NCI-H1092 (cell line): ENCODE results near the gene LPA.
"Not testable (repeated sequence)": the region's sequence is repeated elsewhere in the genome, so short reads cannot be mapped to it uniquely, and the experiment has no call there.

Experiments
- DNase-seq: peaks from one replicate; lab custom pipeline; 2025; lab: John Stamatoyannopoulos, UW

The LPA gene

DNA sequence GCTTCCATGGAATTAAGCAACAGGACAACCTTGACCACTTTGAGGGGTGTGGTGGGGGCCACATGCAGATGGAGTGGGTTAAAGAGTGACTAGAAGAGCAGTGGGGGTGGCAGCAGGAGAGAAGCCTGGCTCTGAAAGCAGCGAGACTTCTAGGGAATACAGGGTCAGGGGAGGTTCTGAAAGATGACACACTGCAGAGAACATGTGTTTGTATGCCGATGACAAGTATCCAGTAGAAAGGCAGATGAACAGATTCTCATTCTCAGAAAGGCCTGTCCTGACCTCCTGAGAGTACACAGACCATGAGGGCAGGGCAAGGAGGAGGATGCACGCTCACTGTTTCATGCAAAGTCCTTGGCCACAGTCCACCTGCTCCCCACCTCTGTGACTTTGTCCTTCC, 2.9 kb downstream of the LPA start:
- no peak for DNase-seq

DNA sequence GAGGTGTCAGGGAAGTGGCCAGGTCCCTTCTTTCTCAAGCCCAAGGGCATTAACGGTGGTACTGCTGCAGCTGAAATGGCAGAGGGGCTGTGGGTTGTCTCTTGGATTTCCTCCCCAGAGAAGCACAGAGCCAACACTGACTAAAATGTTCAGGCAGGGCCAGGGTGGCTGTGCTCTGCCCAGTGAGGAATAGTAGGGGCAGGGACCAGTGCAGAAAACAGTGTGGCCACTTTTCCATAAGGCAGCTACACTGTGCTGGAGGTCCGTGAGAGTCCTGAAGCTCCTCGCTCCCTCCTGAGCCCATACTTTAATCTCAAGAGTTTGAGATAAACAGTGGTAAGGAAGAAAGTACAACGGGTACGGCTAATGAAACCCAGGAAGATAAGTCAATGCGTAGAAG, 4.5 kb downstream of the LPA start:
- DNase-seq, result no peak

DNA sequence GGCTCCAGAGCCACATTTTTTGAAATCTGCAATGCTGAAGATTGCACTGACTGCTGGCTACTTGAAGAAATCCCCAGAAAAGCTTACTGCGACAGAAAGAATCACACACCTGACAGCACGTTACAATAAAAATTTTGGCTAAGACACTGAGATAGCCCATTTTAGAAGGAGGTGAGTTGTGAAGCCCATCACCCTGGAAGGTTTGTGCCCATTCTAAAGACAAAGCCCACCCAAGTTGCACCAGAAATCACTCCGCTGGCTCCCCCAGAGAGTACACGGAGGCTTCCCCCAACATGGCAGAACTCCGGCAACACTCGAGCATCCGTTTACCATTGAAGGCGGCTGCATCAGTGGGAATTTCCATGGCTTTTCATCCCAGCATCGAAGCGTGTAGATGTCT, 29.4 kb downstream of the LPA start:
- DNase-seq, result no peak

DNA sequence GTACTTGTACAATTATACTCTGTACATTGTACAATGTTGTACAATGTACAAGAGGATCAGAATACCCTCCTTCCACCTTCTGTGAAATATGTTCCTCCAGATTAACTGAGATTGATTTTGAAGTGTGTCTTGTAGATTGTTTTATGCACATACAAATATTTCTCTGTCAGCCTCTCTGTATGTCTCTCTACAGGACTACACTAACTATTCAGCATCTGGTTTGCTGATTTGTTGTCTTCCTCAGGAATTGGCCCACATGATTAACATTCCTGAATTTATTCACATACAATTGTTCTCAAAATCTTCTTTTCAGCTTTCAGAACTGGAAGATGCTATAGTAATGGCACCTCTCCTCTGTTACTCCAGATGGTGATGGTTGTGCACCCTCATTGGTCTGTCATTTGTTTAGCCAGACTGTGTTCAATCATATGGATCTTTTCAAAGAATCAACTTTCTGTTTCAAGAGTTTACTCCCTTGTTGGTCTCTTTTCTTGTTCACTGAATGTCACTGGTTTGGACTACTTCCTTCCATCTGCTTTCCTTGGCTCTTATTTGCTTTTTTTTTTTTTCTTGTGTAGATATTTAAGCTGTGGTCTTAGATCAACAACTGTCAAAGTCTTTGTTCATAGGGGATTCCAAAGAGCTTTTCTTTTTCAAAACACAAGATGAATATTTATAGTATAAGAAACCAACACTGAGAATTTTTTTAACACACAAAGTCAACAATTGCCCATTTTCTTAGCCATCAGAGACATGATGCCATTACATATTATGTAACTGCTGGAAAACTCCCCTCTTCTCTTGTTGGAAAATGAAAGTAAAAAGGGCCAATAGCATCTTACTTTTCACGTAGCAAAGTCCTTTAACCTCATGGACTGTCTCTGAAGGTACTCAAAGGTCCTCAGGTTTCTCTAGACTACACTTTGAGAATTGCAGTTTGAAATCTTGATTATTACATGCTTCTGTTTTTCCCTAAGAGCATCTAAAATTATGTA, 67.9 kb downstream of the LPA start:
- no peak for DNase-seq

DNA sequence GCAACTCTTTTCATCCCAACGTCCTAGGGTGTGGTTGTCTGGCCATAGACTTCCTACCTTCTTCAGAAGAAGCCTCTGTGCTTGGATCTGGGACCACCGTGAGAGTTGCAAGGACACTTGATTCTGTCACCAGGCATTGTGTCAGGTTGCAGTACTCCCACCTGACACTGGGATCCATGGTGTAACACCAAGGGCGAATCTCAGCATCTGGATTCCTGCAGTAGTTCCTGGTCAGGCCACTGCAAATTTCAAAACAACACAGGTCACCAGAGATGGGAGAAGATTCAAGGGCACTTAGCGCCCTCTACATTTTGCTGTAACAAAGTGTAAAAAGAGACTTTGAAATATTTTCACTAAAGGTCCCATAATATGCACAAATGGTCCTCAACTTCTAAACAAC, 68.8 kb downstream of the LPA start:
- not testable (repeated sequence) for DNase-seq

DNA sequence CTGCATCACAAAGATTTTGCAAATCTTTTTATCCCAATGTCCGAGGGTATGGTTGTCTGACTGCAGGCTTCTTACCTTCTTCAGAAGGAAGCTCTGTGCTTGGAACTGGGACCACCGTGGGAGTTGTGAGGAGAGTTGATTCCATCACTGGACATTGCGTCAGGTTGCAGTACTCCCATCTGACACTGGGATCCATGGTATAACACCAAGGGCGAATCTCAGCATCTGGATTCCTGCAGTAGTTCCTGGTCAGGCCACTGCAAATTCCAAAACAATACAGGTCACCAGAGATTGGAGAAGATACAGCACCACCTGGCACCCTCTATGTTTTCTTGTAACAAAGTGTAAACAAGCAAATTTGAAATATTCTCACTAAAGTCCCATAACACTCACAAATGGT, 77.7 kb downstream of the LPA start:
- DNase-seq, result no peak

DNA sequence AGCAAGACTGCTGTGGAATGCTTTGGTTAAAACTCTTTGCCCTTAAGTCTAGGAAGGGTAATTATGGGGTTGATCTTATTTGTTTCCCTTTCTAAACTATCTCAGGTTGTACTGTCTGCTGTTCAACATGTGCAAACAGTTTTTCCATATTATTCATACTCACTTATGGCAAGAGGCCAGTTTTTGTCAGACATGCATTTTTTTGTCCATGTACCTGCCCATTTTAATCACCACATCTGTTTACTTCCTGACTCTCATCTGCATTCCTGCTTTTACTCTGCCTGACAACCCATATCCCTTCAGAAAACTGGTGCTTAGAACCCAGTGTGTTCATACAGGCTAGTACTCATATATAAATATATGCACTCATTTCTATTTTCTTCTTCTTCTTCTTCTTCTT, 80.3 kb downstream of the LPA start:
- DNase-seq, result no peak

DNA sequence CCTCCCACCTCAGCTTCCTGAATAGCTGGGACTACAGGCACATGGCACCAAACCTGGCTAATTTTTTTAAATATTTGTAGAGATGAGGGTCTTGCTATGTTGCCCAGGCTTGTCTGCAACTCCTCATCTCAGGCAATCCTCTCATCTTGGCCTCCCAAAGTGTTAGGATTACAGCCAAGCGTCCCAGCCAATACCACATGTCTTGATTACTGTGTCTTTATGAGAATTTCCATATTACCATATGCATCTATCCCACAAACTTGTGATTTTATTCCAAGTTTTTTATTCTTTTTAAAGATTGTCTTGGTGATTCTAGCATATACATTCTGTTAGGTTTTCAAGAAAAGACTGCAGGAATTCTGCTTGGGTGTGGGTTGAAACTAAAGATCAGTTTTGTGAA, 82.7 kb downstream of the LPA start:
- no peak for DNase-seq

DNA sequence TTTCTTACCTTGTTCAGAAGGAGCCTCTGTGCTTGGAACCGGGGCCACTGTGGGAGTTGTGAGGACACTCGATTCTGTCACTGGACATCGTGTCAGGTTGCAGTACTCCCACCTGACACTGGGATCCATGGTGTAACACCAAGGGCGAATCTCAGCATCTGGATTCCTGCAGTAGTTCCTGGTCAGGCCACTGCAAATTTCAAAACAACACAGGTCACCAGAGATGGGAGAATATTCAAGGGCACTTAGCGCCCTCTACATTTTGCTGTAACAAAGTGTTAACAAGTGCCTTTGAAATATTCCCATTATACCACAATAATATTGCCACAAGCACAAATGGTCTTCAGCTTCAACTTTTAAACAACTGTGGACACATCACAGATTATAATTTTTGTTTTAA, 85.6 kb downstream of the LPA start:
- not testable (repeated sequence) for DNase-seq

DNA sequence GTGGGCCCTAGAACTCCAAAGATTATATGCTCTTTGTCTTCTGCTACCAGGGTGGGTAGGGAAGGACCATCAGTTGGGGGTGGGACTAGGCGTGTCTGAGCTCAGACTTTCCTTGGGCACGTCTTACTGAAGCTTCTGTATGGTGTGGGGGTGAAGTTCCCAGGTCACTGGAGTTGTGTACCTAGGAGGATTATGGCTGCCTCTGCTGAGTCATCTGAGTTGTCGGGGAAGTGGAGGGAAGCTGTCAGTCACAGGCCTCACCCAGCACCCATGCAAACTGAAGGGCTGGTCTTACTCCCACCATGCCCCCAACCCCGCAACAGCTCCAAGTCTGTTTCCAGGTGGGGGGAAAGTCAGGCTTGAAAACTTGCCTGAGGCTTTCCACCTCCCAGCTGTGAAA, 90.1 kb downstream of the LPA start:
- no peak for DNase-seq

DNA sequence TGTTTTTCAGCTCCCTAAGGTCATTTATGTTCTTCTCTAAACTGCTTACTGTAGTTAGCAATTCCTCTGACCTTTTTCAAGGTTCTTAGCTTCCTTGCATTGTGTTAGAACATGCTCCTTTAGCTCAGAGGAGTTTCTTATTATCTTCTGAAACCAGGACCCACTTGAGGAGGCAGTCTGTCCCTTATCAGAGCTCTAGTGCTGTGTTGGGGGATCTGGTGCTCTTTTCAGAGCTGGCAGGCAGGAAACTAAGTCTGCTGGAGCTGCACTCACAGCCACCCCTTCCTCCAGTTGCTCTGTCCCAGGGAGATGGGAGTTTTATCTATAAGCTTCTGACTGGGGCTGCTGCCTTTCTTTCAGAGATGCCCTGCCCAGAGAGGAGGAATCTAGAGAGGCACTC, 92.9 kb downstream of the LPA start:
- DNase-seq, result not testable (repeated sequence)

DNA sequence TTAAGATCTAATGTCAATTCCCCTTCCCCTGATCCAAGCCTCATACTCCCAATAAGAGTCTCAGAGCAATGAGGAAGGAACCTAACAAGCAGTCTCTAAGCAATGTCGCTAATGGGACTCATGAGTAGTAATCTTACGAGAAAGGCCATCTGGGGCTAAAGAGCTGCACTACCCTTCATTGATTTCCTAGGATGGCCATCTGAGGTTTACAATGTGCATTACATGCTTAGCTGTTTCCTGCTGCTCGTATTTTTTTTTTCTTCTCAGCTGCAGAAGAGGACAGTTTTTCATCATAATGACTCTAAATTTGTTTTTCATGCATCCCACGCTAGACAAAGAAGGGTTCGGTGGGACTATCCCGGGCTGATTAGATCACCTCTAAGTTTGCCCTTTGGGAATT, 119.3 kb downstream of the LPA start:
- no peak for DNase-seq

DNA sequence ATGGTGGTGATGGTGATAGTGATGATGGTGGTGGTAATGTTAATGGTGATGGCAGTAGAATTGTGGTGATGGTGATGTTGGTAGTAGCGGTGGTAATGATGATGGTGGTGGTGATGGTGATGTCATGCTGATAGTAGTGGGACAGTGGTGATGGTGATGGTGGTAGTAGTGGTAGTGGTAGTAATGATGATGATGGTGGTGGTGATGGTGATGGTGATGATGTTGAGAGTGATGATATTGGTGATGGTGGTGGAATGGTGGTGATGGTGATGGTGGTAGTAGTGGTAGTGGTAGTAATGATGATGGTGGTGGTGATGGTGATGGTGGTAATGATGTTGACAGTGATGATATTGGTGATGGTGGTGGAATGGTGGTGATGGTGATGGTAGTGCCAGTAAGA, 128.8 kb downstream of the LPA start:
- DNase-seq, result no peak

DNA sequence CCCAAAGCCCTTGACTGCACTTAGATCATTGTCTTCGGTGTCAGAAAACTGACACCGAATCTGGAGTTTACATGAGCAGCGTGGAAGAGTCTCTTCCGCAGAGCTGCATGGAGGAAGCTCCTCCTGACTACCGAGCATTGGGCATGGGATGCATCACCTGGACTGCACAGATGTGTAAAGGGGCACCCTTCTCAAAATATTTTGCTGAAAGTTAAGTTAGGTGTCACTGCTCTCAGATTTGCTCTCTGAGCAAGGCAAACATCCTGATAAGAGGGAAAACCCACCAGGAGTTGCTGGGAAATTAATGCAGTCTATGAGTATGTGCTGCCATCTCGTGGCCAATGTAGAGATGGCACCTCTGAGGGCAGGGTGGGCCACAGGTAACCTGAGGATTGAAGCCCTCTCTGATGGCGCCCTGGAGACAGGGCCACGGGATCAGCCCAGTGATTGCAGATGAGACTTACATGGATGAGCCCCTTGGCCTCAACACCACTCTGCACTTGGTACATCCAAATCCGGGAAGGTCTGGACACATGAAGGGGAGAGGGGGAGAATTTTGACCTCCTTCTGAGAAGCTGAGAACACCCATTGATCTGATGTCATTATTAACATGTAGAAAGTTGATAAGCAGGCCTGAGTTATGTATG, 129.9 kb downstream of the LPA start:
- peak; percentile 47 for DNase-seq

DNA sequence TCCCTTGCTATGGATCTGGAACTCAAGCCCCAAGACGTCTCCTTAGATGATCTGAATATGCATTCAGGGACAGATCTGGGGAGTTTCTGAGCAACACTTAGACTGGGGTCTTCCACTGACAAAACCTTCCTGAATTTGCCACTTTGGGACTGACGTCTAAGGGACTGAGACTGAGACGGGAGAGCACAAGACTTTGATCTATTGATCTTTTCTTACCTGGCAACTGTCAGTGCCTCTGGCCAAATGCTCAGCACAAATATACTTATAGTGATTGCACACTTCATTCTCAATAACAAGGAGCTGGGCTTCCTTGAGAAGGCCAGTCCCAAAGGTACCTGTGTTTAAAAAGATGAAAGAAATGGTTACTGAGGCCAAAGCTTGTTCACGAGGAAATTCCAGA, 131.8 kb downstream of the LPA start:
- no peak for DNase-seq

DNA sequence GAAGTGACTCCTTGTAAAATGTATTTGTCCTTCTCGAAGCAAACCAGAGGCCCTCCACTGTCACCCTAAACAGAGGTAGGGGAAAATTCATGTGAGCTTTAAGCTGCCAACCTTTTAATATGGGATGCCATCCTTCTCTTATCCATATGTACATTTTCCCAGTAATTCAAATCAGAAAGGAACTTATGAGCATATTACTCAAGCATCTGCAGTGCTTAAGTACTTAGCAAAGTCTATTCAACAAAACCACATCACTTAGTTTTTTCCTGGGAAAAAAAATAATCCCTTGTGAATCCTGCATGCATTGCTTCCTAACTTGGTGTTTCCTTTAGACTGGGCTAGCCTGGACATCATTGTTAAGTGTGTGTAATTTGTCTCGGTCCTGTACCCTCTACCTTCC, 132.2 kb downstream of the LPA start:
- DNase-seq, result no peak

DNA sequence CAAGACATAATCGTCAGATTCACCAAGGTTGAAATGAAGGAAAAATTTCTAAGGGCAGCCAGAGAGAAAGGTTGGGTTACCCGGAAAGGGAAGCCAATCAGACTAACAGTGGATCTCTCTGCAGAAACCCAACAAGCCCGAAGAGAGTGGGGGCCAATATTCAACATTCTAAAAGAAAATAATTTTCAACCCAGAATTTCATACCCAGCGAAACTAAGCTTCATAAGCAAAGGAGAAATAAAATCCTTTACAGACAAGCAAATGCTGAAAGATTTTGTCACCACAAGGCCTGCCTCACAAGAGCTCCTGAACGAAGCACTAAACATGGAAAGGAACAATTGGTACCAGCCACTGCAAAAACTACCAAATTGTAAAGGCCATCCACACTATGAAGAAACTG, 134.6 kb downstream of the LPA start:
- not testable (repeated sequence) for DNase-seq

DNA sequence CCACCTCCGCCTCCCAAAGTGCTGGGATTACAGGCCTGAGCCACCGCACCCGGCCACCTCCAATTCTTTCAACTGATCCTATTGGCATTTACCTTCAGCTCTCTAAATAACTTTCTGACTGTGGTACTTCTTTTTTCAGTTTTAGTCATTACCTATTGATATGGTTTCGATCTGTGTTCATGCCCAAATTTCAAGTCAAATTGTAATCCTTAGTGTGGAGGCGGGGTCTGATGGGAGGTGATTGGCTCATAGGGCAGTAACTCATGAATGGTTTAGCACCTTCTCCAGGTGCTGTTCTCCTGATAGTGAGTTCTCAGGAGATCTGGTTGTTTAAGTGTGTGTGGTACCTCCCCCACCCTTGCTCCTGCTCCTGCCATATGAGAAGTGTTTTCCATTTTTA, 140.9 kb downstream of the LPA start:
- no peak for DNase-seq

DNA sequence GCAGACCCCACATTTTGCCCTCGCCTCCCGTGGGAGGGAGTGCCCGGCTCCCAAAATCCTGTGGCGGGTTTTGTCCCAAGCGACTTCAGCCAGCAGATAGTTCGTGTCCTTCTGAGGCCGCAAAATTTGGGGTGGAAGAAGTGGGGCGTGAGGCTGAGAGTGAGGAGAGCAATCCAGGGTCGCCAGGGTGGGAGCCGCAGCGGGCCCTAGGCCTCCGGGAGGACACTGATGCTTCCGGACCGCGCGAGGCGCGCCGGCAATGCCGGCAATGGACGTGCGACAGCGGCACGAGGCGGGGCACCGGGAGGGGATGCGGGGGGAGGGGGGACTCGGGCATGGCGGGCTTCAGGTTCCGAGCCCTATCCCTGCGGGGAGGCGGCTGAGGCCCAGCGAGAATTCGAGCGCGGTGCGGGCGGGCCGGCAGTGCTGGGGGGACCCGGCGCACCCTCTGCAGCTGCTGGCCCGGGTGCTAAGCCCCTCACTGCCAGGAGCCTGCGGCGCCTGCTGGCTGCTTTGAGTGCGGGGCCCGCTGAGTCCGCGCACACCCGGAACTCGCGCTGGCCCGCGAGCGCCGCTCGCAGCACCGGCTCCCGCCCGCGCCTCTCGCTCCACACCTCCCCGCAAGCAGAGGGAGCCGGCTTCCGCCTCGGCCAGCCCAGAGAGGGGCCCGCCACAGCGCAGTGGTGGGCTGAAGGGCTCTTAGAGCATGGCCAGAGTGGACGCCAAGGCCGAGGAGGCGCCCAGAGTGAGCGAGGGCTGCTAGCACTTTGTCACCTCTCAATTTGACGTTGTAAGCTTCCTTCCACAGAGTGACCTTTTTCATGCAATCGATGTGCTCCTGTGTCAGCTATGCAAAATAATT, 143.8 kb downstream of the LPA start:
- peak; percentile 75 for DNase-seq

DNA sequence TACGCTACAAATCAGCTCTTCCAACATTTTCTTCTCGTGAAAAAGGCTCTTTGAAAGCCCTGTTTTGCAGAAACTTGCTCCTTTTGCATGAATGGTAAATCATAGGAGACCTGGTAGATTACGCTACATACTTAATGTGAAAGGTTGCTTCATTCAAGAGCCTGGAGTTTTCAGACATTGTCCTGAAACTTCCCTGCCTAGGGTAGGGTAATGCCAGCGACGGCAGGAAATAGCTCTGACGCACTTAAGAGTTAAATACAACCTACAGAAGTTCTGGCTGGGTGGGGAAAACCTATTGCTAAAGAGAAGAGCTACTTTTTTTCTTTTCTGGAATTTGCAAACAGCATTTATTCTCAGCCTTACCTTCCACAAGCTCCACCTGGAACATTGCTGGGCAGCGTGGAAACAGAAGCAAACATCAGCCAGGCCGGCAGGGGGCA, 144.5 kb downstream of the LPA start:
- no peak for DNase-seq

DNA sequence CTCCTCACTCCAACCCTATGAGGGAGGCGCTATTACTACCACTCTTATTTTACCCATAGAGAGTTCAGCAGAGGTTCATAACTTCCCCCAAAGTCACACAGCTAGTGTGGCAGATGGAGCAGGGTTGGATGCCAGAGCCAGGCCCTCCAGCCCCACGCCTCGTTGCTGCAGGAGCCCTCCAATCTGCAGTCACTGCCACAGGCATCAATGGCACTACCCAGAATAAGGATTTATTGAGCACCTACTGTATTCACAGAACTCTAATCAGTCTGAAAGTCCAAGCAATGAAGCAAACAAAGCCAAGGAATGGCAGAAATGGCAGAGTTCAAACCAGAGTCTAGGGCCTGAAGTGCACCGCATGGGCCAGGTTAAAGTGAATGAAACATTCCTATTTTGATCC, 144.9 kb downstream of the LPA start:
- no peak for DNase-seq

DNA sequence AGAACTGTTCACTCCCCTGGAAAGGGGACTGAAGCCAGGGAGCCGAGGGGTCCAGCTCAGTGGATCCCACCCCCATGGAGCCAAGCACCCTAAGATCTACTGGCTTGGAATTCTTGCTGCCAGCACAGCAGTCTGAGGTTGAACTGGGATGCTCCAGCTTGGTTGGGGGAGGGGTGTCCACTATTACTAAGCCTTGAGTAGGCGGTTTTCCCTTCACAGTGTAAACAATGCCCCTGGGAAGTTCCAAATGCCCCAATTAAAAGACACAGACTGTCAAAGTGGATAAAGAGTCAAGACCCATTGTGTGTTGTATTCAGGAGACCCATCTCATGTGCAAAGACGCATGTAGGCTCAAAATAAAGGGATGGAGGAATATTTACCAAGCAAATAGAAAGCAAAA, 150.2 kb downstream of the LPA start:
- DNase-seq, result no peak
